BLaER1 (cell line): Measurements from ENCODE around the gene CLEC4C.
"Not testable (repeated sequence)": the region's sequence is repeated elsewhere in the genome, so short reads cannot be mapped to it uniquely, and the experiment has no call there.

Experiments
- H3K27ac ChIP-seq: shearing (Covaris generic); formaldehyde crosslinking; 2 replicates; pipeline ENCODE4 v1.8.1; 2022
- H3K27me3 ChIP-seq: shearing (Covaris generic); formaldehyde crosslinking; 2 replicates; pipeline ENCODE4 v1.8.1; 2022
- H3K36me3 ChIP-seq: shearing (Covaris generic); formaldehyde crosslinking; 2 replicates; pipeline ENCODE4 v1.8.1; 2022
- H3K4me1 ChIP-seq: shearing (Covaris generic); formaldehyde crosslinking; 2 replicates; pipeline ENCODE4 v1.8.1; 2022
- H3K4me2 ChIP-seq: shearing (Covaris generic); formaldehyde crosslinking; 2 replicates; pipeline ENCODE4 v1.8.1; 2022
- H3K4me3 ChIP-seq: shearing (Covaris generic); formaldehyde crosslinking; 2 replicates; pipeline ENCODE4 v1.8.1; 2022
- H3K9ac ChIP-seq: shearing (Covaris generic); formaldehyde crosslinking; 2 replicates; pipeline ENCODE4 v1.8.1; 2022
- H3K9me3 ChIP-seq: shearing (Covaris generic); formaldehyde crosslinking; 2 replicates; pipeline ENCODE4 v1.8.1; 2022
- H4K20me1 ChIP-seq: shearing (Covaris generic); formaldehyde crosslinking; 2 replicates; pipeline ENCODE4 v1.8.1; 2022
- Cebpa-rat ChIP-seq: shearing (Covaris generic); IDR thresholded peaks from 2 replicates; pipeline ENCODE4 v1.8.1; 2022

CLEC4C gene

GRCh38 chr12:7758766-7759140, 11.6 kb upstream of the CLEC4C start:
- no peak overlapping the region for H3K4me3 ChIP-seq
- no peaks in the 10 kb centered on the region for H3K27me3 ChIP-seq
- TF ChIP-seq Cebpa-rat = no peak
- no peak overlapping the region for H3K9ac ChIP-seq
- no peaks in the 10 kb centered on the region for H3K36me3 ChIP-seq
- no peaks in the 10 kb centered on the region for H3K4me1 ChIP-seq
- H3K4me2 ChIP-seq = no peak overlapping the region
- no peak overlapping the region for H3K27ac ChIP-seq
- H4K20me1 ChIP-seq = no peaks in the 10 kb centered on the region
- H3K9me3 ChIP-seq = no peaks in the 10 kb centered on the region

DNA sequence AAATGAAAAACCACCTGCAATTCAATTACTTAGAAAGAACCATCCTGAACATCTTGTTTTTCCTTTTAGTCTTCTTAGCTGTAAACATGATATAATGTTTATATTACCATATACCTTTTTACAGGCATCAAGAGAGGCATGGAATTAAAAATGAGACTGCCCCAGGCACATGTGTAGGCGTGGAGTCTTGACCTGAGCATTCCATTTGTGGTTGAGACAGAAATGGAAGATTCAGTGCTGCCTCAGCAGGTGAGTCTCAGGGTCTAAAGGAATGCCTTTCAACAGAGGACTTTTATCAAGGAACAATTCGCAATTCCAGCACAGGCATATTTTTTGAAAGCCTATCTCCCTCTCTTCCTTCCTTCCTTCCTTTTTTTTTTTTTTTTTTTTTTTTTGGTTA, 9.8 kb upstream of the CLEC4C start:
- Histone ChIP-seq H3K9ac (no peak overlapping the region), H3K4me1 (0 out of 2 replicates have a peak, but pooled peaks cover 7% of the 10 kb centered on the region), H3K36me3 (no peaks in the 10 kb centered on the region), H3K4me3 (no peak overlapping the region), H4K20me1 (no peaks in the 10 kb centered on the region), H3K27ac (no peak overlapping the region), H3K9me3 (no peaks in the 10 kb centered on the region), H3K27me3 (no peaks in the 10 kb centered on the region), H3K4me2 (no peak overlapping the region)
- TF ChIP-seq Cebpa-rat = no peak

DNA sequence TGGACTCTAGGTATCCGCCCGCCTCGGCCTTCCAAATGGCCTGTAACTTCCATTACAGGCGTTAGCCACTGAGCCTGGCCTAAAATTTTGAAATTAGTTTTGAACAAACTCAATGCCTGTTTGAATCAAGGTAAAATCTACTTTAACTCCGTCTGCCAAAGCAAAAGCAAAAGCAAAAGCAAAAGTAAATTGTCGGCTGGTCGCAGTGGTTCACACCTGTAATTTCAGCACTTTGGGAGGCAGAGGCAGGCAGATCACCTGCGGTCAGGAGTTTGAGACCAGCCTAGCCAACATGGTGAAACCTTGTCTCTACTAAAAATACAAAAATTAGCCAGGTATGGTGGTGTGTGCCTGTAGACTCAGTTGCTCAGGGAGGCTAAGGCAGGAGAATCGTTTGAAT, 8.5 kb upstream of the CLEC4C start:
- not testable (repeated sequence) for H3K9me3 ChIP-seq, H3K4me1 ChIP-seq, H3K27ac ChIP-seq, H4K20me1 ChIP-seq, H3K36me3 ChIP-seq, H3K4me3 ChIP-seq, H3K27me3 ChIP-seq, H3K9ac ChIP-seq, H3K4me2 ChIP-seq

GRCh38 chr12:7751941-7752922, 5.1 kb upstream of the CLEC4C start:
- H3K27me3 ChIP-seq, H3K9ac ChIP-seq, H3K4me3 ChIP-seq, H3K4me1 ChIP-seq, H3K9me3 ChIP-seq, H3K4me2 ChIP-seq, H4K20me1 ChIP-seq, H3K27ac ChIP-seq, H3K36me3 ChIP-seq: not testable (repeated sequence)

- no peaks in the 10 kb centered on the region for H3K36me3 ChIP-seq
- no peak overlapping the region for H3K4me3 ChIP-seq
- H3K9ac ChIP-seq = no peak overlapping the region
- peaks cover 7% of the 10 kb centered on the region; the same call in 1 of the 2 replicates for H3K4me1 ChIP-seq
- TF ChIP-seq Cebpa-rat = no peak
- H3K9me3 ChIP-seq = 0 out of 2 replicates have a peak, but pooled peaks cover 5% of the 10 kb centered on the region
- no peaks in the 10 kb centered on the region for H4K20me1 ChIP-seq
- no peaks in the 10 kb centered on the region for H3K27me3 ChIP-seq
- no peak overlapping the region for H3K4me2 ChIP-seq
- no peak overlapping the region for H3K27ac ChIP-seq
Measured at GRCh38 chr12:7751394-7751793, 4.2 kb upstream of the CLEC4C start.

GRCh38 chr12:7750350-7750749, 3.2 kb upstream of the CLEC4C start:
- Histone ChIP-seq H3K36me3 (no peaks in the 10 kb centered on the region), H3K4me1 (peaks cover 7% of the 10 kb centered on the region; the same call in 1 of the 2 replicates), H3K27ac (no peak overlapping the region), H4K20me1 (no peaks in the 10 kb centered on the region), H3K4me2 (no peak overlapping the region), H3K4me3 (no peak overlapping the region), H3K9me3 (0 out of 2 replicates have a peak, but pooled peaks cover 5% of the 10 kb centered on the region), H3K27me3 (no peaks in the 10 kb centered on the region), H3K9ac (no peak overlapping the region)
- TF ChIP-seq Cebpa-rat = no peak

- Histone ChIP-seq H3K36me3 (no peaks in the 10 kb centered on the region), H3K9ac (no peak overlapping the region), H4K20me1 (no peaks in the 10 kb centered on the region), H3K9me3 (0 out of 2 replicates have a peak, but pooled peaks cover 5% of the 10 kb centered on the region), H3K4me3 (no peak overlapping the region), H3K4me2 (no peak overlapping the region), H3K27me3 (no peaks in the 10 kb centered on the region), H3K4me1 (peaks cover 7% of the 10 kb centered on the region; the same call in 1 of the 2 replicates), H3K27ac (no peak overlapping the region)
- TF ChIP-seq Cebpa-rat = no peak
Measured at GRCh38 chr12:7749442-7749841, 2.3 kb upstream of the CLEC4C start.

- H3K4me1 ChIP-seq = peaks cover 7% of the 10 kb centered on the region; the same call in 1 of the 2 replicates
- no peak overlapping the region for H3K27ac ChIP-seq
- 0 out of 2 replicates have a peak, but pooled peaks cover 7% of the 10 kb centered on the region for H3K9me3 ChIP-seq
- no peaks in the 10 kb centered on the region for H3K36me3 ChIP-seq
- H3K4me2 ChIP-seq = no peak overlapping the region
- H3K27me3 ChIP-seq = no peaks in the 10 kb centered on the region
- no peak for TF ChIP-seq Cebpa-rat
- H4K20me1 ChIP-seq = no peaks in the 10 kb centered on the region
- no peak overlapping the region for H3K4me3 ChIP-seq
- no peak overlapping the region for H3K9ac ChIP-seq
Measured at GRCh38 chr12:7748852-7749251, 1.7 kb upstream of the CLEC4C start.

DNA sequence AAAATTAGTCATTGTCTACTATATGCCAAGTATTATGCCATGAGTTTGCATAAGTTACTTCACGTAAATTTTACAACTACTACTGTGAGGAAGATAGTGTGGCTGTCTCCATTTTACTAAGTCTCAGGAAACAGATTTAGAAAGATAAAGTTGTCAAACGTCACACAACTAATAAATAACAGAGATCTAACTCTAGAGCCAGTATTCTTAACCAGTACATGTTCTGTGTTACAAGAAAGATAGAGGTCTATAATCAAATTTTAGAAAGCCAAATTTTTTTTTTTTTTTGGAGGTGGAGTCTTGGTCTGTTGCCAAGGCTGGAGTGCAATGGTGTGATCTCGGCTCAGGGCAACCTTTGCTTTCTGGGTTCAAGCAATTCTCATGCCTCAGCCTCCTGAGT, 14.2 kb downstream of the CLEC4C start:
- no peak overlapping the region for H3K4me3 ChIP-seq
- H3K36me3 ChIP-seq = no peaks in the 10 kb centered on the region
- H3K4me1 ChIP-seq = no peaks in the 10 kb centered on the region
- H3K4me2 ChIP-seq = no peak overlapping the region
- no peaks in the 10 kb centered on the region for H3K27me3 ChIP-seq
- H3K27ac ChIP-seq = no peak overlapping the region
- no peak overlapping the region for H3K9ac ChIP-seq
- no peaks in the 10 kb centered on the region for H3K9me3 ChIP-seq
- no peaks in the 10 kb centered on the region for H4K20me1 ChIP-seq
- TF ChIP-seq Cebpa-rat = no peak

GRCh38 chr12:7731486-7731885, 15.7 kb downstream of the CLEC4C start:
- Histone ChIP-seq H4K20me1 (no peaks in the 10 kb centered on the region), H3K36me3 (no peaks in the 10 kb centered on the region), H3K9me3 (no peaks in the 10 kb centered on the region), H3K9ac (no peak overlapping the region), H3K27ac (no peak overlapping the region), H3K4me3 (no peak overlapping the region), H3K4me2 (no peak overlapping the region), H3K27me3 (no peaks in the 10 kb centered on the region), H3K4me1 (no peaks in the 10 kb centered on the region)
- TF ChIP-seq Cebpa-rat = no peak

GRCh38 chr12:7730984-7731383, 16.2 kb downstream of the CLEC4C start:
- H3K27me3 ChIP-seq, H3K9me3 ChIP-seq, H3K4me2 ChIP-seq, H3K4me3 ChIP-seq, H4K20me1 ChIP-seq, H3K4me1 ChIP-seq, H3K9ac ChIP-seq, H3K36me3 ChIP-seq, H3K27ac ChIP-seq: not testable (repeated sequence)
